MM.1S (cell line): ENCODE results near the gene CLTCL1.

Experiments
- EZH2 ChIP-seq: fragments of 300-600 bp; sonication (generic); optimal IDR thresholded peaks from 2 replicates; pipeline ENCODE3; 2017; ENCODE audit warnings: low read depth, mild to moderate bottlenecking, antibody characterized with exemption, low read length, mixed read lengths
- TF ChIP-seq, protein P1 (sequence below): fragments of 300-600 bp; sonication (generic); IDR thresholded peaks from 2 replicates; pipeline ENCODE4 v1.5.1; 2016; ENCODE audit warnings: antibody characterized with exemption, low read length, mixed read lengths

- TF ChIP-seq, protein P1, sequence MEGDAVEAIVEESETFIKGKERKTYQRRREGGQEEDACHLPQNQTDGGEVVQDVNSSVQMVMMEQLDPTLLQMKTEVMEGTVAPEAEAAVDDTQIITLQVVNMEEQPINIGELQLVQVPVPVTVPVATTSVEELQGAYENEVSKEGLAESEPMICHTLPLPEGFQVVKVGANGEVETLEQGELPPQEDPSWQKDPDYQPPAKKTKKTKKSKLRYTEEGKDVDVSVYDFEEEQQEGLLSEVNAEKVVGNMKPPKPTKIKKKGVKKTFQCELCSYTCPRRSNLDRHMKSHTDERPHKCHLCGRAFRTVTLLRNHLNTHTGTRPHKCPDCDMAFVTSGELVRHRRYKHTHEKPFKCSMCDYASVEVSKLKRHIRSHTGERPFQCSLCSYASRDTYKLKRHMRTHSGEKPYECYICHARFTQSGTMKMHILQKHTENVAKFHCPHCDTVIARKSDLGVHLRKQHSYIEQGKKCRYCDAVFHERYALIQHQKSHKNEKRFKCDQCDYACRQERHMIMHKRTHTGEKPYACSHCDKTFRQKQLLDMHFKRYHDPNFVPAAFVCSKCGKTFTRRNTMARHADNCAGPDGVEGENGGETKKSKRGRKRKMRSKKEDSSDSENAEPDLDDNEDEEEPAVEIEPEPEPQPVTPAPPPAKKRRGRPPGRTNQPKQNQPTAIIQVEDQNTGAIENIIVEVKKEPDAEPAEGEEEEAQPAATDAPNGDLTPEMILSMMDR: no peak
- no peak for TF ChIP-seq EZH2
Observed at GRCh38 chr22:19317865-19318264, 26.3 kb upstream of the CLTCL1 start.
